Measurements from ENCODE around the gene CDK5.

GRCh38 chr7:151077705-151078232 lies 20.1 kb upstream of the CDK5 start:
- TF ChIP-seq CTCF (IDR thresholded peaks at IDR 0.05; ENCODE audit: insufficient read depth, low read length), result no peak
- TF ChIP-seq GABPA (IDR thresholded peaks at IDR 0.05; ENCODE audit: low read depth), result no peak
- TF ChIP-seq, protein P1, sequence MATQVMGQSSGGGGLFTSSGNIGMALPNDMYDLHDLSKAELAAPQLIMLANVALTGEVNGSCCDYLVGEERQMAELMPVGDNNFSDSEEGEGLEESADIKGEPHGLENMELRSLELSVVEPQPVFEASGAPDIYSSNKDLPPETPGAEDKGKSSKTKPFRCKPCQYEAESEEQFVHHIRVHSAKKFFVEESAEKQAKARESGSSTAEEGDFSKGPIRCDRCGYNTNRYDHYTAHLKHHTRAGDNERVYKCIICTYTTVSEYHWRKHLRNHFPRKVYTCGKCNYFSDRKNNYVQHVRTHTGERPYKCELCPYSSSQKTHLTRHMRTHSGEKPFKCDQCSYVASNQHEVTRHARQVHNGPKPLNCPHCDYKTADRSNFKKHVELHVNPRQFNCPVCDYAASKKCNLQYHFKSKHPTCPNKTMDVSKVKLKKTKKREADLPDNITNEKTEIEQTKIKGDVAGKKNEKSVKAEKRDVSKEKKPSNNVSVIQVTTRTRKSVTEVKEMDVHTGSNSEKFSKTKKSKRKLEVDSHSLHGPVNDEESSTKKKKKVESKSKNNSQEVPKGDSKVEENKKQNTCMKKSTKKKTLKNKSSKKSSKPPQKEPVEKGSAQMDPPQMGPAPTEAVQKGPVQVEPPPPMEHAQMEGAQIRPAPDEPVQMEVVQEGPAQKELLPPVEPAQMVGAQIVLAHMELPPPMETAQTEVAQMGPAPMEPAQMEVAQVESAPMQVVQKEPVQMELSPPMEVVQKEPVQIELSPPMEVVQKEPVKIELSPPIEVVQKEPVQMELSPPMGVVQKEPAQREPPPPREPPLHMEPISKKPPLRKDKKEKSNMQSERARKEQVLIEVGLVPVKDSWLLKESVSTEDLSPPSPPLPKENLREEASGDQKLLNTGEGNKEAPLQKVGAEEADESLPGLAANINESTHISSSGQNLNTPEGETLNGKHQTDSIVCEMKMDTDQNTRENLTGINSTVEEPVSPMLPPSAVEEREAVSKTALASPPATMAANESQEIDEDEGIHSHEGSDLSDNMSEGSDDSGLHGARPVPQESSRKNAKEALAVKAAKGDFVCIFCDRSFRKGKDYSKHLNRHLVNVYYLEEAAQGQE (IDR thresholded peaks at IDR 0.05; ENCODE audit: insufficient replicate concordance, low read depth), result no peak
- TF ChIP-seq POLR2AphosphoS5 (IDR thresholded peaks at IDR 0.05; ENCODE audit: low read depth), result peak; percentile 11; the same call in 1 of the 2 replicates

Data from HL-60 (cell line).